ENCODE data around the gene GLOD4. TPM values are rescaled to one million over a fixed set of nuclear protein-coding genes. Genes with fewer than 3 reads are reported as not detected.
"Not testable (repeated sequence)": the region's sequence is repeated elsewhere in the genome, so short reads cannot be mapped to it uniquely, and the experiment has no call there.

Gene GLOD4
- total RNA-seq (2014; rRNA removed; shearing (Covaris generic)), result 39.3 and 60.1 TPM in 2 replicates

- peak; percentile 77 for DNase-seq (ENCODE audit: low read depth)
These were observed at the start of gene GLOD4, which contains the start of gene MRM3 for GRCh38 chr17:781805-782731. Gene GLOD4 (minus strand): TSS chr17:782280. CDS start chr17:782255, 25 bp downstream. Gene MRM3 (plus strand): TSS chr17:782353. CDS start chr17:782379, 26 bp downstream.

GRCh38 chr17:830950-831349 is 48.9 kb upstream of the GLOD4 start:
- DNase-seq (ENCODE audit: low read depth), result no peak

DNA sequence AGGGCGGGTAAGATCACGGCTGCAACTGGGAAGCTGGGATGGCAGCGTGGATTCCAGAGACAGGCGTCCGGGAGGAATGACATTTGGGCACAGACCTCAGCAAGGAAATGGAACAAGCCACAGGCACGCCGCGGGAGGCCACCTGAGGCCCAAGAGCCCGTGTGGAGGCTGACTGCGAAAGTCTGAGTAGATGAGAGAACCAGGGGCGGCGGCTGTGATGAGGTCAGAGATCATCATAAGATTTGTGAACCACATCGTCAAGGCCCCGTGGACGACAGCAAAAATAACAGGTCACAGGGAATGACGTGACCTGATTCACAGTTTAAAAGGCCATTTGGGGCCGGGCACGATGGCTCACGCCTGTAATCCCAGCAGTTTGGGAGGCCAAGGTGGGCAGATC is 48.3 kb upstream of the GLOD4 start:
- no peak for DNase-seq (ENCODE audit: low read depth)

- DNase-seq (ENCODE audit: low read depth), result not testable (repeated sequence)
These were observed 47.5 kb upstream of the GLOD4 start for GRCh38 chr17:829614-830013.

DNA sequence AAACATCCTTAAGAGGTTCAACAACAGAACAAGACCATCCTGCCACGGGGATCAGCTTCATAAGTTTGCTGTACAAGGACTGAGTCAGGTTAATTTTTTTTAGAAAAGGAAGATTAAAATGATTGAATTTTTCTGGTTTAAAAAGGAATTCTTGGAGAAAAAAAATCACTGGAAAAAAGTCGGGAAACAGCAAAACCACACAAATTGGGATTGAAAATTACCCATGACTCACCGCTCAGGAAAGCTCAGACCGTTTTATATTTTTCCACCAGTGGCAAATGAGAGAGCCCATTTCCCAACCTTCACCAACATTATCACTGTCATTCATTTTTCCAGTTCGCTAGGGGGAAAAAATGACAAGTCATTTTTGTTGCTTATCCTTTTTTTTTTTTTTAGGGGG is 46.7 kb upstream of the GLOD4 start:
- peak; percentile 61 for DNase-seq (ENCODE audit: low read depth)

- DNase-seq (ENCODE audit: low read depth), result no peak
These were observed 44.7 kb upstream of the GLOD4 start for GRCh38 chr17:826778-827177.

DNA sequence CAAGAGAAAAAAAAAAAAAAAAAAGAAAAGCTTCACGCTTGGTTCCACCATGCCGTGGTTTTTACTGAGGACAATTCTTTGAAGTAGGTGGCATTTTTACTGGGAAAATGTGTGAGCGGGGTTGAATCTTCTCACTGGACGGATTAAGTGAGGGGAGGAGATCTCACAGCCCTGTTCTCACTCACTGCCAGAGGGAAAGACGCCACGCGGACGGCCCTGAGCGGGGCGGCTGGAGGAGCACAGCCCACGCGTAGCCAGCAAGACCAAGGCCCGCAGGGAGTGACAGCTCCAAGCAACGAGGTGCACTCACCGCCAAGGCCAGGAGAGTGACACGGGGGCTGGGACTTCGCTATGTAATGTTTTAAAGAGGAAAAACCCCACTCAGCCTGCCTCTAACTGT is 43.1 kb upstream of the GLOD4 start:
- DNase-seq (ENCODE audit: low read depth), result no peak

GRCh38 chr17:824378-824777 is 42.3 kb upstream of the GLOD4 start:
- no peak for DNase-seq (ENCODE audit: low read depth)

GRCh38 chr17:823501-823902 is 41.4 kb upstream of the GLOD4 start:
- DNase-seq (ENCODE audit: low read depth), result no peak

- no peak for DNase-seq (ENCODE audit: low read depth)
These were observed 37.2 kb upstream of the GLOD4 start for GRCh38 chr17:819251-819650.

- DNase-seq (ENCODE audit: low read depth), result no peak
These were observed 32.3 kb upstream of the GLOD4 start for GRCh38 chr17:814371-814770.

DNA sequence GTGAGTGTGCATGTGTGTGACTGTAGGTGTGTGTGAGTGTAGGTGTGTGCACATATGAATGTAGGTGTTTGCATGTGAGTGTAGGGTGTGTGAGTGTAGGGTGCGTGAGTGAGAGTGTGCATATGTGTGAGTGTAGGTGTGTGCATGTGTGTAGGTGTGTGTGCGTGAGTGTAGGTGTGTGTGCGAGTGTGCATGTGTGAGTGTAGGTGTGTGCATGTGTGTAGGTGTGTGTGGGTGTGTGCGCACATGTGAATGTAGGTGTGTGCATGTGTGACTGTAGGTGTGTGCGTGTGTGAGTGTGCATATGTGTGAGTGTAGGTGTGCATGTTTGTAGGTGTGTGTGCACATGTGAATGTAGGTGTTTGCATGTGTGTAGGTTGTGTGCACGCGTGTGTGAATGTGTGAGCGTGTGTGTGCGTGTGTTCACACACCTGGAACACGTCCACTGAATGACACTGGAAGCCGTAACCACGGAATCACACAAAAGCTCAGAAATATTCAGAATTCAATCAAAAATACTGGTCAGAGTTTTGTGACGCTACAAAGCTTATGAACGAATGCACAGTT is 30.6 kb upstream of the GLOD4 start:
- no peak for DNase-seq (ENCODE audit: low read depth)

DNA sequence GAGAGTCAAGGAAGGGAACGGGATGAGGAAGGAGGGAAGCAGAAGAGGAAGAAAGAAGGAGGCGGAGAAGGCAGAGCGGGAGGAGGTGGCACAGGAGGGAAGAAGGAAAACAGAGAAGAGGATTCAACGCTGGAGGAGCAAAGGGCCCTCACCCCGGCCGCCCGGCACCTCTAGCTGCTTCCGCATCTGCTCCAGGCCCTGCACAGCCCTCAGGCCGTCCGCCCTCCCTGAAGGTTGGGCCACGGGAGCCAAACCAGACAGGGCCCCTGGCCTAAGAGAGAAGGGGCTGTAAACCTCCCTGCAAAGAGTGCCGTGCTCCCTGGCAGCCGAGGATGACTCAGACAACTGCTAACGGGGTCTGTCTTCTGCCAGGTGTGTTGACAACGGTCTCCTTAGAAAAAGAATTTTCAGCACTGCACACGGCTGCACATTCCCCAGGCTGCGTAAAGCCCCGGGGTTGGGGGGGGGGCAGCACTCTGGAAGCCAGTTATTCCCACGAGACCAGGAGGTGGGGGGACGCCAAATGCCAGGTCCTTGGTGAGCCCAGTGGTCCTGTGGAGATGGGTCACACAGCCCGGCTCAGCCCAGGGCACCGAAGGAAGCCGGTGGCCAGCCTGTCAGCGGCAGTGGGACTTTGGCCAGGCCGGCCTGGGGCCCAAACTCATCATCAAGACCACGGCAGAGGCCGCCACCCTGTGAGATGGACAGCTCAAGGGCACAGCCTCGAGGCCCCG is 29.1 kb upstream of the GLOD4 start:
- DNase-seq (ENCODE audit: low read depth), result no peak

- DNase-seq (ENCODE audit: low read depth), result no peak
These were observed 25.6 kb upstream of the GLOD4 start for GRCh38 chr17:807523-808294.

- DNase-seq (ENCODE audit: low read depth), result no peak
These were observed 24.9 kb upstream of the GLOD4 start for GRCh38 chr17:806781-807522.

DNA sequence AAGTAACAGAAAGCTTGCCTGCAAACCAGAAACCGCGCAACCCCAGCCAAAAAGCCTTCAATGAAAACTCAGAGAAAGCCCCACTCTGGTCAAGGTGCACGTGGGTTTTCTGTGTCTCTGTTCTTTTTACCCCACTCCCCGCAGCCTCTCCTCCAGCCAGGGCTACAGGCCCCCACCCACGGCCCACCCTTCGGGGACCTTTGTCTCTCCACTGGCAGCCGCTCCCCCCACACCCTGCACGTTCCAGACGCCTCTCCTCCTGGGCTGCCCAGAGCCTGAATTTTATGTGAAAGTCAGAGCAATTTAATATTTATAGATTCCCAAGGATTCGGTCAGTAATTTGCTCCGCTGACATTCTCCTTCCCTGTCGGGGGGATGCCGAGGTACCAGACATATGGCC is 24.3 kb upstream of the GLOD4 start:
- DNase-seq (ENCODE audit: low read depth), result no peak

DNA sequence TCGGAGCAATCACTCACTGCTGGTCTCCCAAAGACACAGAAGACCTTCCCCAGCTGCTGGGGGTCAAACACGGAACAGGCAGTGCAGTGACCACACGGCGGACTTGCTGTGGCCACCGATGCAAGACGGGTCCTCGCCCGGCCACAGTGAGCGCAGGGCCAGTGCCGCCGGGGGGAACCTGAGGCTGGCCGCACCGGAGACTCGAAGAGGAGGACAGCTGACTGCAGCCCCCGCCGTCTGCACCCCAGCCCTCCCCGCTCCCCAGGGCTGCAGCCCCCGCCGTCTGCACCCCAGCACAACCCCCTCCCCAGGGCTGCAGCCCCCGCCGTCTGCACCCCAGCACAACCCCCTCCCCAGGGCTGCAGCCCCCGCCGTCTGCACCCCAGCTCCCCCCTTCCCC is 23.8 kb upstream of the GLOD4 start:
- DNase-seq (ENCODE audit: low read depth), result not testable (repeated sequence)

DNA sequence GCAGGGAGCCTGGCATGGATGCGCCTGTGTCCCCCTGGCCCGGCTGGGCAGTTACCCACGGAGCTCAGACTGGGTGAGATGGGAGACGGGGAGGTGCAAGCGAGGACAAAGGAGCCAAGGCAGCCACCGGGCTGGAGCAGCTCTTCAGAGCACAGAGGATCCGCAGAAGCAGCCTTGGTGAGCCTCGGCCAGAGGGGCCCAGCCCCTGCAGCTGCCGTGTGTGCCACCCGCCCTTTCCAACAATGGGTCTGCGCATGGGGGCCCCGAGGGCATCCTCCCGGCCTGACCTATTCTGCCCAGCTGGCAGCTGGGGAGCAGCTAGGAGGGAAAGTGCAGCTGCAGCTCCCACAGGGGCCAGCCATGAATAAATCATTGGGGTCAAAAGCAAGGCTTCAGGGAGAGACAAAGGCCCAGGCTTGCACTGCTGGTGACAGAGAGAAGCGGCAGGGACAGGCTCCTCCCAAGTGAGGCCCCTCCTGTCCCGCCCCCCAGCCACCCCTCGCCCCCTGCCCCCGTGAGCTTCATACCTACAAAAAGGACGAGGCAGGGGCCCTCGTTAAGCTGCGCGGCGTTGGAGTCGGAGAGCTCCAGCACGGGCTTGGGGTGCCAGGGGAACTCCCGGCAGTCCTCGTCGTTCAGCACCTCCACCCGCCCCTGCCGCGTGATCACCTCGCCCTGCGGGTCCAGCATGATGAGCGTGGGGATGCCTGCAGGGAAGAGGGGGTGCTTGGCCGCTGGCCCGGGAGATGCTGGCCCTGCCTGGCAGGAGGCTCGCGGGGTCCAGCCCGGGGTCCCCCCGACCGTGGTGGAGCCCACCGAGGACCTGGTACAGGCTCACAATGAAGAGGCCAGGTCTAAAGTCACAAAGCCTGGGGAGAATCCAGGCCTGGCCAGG is 22.7 kb upstream of the GLOD4 start:
- DNase-seq (ENCODE audit: low read depth), result no peak

DNA sequence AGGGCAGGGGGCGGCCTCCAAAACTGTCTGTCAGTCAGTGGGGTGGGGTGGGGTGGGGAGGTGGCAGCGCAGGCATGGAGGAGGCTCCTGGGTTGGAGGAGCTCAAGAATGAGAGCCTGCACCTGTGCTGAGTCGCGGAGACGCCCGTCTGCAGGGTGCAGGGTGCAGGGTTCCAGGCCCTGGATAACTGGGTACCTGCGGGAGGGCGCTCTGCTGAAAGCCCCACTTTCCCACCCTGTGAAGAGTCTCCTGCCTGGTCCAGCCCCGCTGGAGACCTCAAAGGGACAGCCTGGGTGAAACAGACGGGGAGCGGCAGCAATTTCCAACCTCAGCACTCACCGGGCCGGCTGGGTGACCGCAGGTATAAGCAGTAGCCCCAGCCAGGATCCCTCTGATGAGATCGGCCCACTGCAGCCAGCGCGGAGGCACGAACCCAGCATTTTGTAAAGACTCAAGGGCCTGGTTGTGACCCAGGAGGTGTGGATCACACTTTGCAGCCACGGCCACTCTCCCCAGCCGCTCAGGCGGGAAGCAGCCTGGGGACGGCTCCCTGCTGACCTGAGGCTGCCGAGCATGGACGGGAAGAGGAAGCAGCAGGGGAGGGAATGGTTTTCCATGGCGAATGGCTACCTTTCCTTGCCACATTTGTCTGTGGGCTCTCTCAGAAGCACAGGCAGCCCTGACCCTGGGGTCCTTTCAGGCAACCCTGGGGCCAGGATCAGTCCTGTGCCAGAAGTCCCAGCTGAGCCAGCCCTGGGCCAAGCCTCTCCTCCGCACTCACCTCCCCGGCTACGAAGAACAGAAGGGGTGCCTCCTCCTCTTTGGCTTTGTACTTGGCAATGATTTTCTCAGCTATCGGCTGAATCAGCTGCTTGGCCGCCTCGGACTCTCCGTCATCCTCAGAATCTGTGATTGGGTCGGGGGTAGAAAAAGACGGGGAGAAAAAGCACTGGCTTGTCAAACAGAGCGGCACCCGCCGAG is 21.1 kb upstream of the GLOD4 start:
- no peak for DNase-seq (ENCODE audit: low read depth)
